ENCODE measurements around the gene SLC19A1.

The SLC19A1 gene

DNA sequence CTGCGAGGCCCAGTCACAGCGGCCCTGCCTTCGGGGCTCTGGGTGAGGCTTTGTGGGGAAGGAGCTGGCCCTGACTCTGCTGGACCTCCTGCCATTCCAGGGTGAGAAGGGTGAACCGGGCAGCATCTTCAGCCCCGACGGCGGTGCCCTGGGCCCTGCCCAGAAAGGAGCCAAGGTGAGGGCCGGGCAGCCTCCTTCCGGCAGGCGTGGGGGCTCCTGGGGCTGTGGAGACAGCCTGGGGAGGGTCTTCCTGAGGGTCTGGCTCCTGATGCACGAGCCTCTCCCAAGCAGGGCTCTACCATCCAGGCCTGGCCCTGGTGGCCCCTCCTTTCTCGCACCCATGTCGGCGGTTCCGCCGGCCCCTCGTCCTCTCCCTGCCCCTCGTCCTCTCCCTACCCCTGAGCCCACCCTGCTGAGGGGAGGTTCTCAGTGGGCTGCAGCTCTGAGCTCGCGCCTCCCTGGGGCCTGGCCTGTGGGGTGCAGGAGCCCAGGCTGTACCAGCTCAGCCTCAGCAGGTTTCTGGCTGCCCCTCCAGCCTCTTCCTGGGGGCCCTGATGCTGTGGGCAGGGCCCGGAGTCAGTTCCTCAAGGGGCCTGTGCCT is 48.7 kb downstream of the SLC19A1 start:
- DNase-seq (ENCODE audit: insufficient read length, low spot score) (no peak), FAIRE-seq (no peak)
- TF ChIP-seq, protein P1, sequence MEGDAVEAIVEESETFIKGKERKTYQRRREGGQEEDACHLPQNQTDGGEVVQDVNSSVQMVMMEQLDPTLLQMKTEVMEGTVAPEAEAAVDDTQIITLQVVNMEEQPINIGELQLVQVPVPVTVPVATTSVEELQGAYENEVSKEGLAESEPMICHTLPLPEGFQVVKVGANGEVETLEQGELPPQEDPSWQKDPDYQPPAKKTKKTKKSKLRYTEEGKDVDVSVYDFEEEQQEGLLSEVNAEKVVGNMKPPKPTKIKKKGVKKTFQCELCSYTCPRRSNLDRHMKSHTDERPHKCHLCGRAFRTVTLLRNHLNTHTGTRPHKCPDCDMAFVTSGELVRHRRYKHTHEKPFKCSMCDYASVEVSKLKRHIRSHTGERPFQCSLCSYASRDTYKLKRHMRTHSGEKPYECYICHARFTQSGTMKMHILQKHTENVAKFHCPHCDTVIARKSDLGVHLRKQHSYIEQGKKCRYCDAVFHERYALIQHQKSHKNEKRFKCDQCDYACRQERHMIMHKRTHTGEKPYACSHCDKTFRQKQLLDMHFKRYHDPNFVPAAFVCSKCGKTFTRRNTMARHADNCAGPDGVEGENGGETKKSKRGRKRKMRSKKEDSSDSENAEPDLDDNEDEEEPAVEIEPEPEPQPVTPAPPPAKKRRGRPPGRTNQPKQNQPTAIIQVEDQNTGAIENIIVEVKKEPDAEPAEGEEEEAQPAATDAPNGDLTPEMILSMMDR (IDR thresholded peaks at IDR 0.05; ENCODE audit: insufficient read depth, missing control alignments), result no peak

DNA sequence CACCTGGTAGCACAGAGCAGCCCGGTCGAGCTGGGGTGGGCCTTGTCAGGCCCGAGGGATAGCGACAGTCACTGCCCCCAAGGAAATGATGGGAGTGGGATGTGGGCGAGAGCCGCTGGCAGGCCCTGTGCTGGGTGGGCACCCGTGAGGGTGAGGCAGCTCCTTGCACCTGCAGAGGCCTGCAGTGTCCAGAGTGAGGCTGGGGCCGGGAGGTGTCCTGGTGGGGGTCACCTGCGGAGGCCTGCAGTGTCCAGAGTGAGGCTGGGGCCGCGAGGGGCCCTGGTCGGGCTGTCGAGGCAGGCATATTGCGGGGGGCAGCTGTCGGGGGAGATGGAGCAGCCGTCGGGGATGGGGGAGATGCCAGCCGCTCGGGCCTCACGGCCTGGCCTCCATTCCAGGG is 49.5 kb downstream of the SLC19A1 start:
- no peak for FAIRE-seq
- no peak for DNase-seq (ENCODE audit: insufficient read length, low spot score)
- TF ChIP-seq, protein P1 (IDR thresholded peaks at IDR 0.05; ENCODE audit: insufficient read depth, missing control alignments), result no peak

DNA sequence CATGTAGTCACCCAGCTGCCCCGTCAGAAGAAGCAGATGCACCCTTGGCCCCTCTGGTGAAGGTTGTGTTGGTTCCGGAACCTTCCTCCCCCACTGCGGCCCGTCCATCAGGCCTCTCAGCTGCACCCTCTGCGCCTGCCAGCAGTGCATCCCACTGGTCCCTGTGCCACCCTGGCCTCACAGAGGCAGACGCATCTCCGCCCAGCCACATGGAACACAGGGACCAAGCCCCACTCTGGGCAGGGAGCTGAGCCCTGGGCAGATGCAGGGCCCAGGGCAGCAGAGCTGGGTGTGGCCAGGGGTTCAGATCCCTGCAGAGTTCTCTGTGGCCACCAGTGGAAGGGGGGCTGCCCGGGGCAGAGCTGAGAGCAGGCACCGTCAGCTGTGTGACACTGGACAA is 50.6 kb downstream of the SLC19A1 start:
- TF ChIP-seq, protein P1 (IDR thresholded peaks at IDR 0.05; ENCODE audit: insufficient read depth, missing control alignments), result no peak
- DNase-seq (ENCODE audit: insufficient read length, low spot score), result no peak
- FAIRE-seq, result no peak

DNA sequence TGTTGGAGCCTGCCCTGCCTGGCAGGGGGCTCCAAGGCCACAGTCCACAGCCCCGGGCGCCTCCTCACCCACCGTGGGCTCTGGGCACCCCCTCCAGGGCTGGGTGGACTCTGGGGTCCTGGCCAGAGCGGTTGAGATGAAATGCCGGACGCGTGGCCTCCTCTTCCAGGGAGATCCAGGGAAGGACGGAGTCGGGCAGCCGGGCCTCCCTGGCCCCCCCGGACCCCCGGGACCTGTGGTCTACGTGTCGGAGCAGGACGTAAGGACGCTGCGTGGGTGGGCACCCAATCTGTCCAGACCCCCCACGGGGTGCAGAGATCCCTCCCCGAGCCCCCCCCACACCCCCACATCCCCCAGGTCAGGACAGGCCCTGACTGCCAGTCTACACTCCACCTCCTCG is 51.2 kb downstream of the SLC19A1 start:
- TF ChIP-seq, protein P1 (IDR thresholded peaks at IDR 0.05; ENCODE audit: insufficient read depth, missing control alignments), result no peak
- no peak for FAIRE-seq

DNA sequence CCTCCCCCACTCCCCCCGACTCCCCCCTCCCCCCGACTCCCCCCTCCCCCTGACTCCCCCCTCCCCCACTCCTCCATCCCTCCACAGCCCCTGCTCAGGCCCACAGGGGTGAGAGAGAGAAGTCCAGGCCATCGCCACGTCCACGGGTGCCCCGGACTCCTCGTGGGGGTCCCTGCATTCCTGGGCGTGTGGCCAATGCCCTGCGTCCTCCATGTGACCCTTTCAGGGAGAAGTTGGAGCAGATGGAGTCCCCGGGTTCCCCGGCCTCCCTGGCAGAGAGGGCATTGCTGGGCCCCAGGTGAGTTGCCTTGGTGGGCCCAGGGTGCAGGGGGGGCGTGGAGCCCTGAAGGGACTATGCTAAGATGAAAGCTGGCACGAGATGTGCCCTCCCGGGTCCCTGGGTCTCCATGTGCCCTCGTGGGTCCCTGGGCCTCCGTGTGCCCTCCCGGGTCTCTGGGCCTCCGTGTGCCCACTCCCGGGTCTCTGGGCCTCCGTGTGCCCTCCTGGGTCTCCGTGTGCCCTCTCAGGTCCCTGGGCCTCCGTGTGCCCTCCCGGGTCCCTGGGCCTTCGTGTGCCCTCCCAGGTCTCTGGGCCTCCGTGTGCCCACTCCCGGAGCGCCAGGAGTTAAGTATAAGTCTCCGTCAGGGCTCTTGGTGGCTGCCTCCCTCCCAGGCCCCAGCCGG is 52.0 kb downstream of the SLC19A1 start:
- FAIRE-seq (no peak), DNase-seq (ENCODE audit: insufficient read length, low spot score) (no peak)
- TF ChIP-seq, protein P1 (IDR thresholded peaks at IDR 0.05; ENCODE audit: insufficient read depth, missing control alignments), result no peak

More for the DNA sequence above, 51.2 kb downstream of the SLC19A1 start:
- no peak for DNase-seq (ENCODE audit: insufficient read length, low spot score)

DNA sequence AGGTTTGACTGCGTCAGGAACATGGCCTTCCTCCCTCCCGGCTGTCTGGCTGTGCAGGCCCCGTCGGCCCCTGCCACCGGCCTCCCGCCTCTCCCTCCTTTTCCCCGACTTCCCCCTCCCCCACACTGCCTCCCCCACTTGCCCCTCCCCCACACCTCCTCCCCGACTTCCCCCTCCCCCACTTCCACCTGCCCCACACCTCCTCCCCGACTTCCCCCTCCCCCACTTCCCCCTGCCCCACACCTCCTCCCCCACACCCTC is 52.6 kb downstream of the SLC19A1 start:
- no peak for DNase-seq (ENCODE audit: insufficient read length, low spot score)
- TF ChIP-seq, protein P1 (IDR thresholded peaks at IDR 0.05; ENCODE audit: insufficient read depth, missing control alignments), result no peak
- FAIRE-seq, result no peak

DNA sequence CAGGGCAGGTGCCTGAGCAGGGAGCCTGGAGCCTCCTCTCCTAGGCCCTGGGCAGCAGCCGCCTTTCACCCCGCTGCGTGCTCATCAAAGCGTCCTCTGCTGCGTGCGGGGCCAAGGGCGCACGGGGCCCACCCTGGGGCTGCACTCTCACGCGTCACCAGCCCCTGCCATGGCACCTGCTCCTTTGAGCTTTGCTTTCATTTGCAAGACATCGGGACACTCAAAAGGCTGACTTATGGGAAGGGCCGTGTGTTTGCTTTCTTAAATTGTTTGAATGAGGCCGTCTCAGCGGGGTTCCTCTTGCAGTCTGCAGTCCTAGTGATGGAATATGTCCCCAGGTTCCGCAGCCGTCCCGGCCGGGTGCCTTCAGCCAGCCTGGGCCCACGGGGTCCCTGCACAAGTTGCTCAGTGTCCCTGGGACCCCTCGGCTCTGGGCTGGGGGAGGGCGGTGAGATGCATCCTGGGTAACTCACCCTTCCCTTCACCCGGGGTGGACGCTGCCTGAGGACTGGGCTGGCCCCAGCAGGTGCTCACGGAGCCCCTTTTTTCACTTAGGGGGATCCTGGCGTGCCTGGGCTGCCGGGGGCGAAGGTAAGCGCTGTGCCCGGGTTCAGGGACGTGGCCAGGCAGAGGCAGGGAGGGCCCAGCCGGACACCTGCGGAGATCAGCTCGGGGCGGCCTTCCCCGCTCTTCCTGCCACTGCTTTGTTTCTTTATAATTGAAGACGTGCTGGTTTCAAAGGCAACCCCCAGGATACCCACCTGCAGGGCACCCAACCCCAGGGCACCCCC is 53.1 kb downstream of the SLC19A1 start:
- no peak for FAIRE-seq

More for the DNA sequence above, 53.1 kb downstream of the SLC19A1 start:
- DNase-seq (ENCODE audit: insufficient read length, low spot score), result no peak
- TF ChIP-seq, protein P1 (IDR thresholded peaks at IDR 0.05; ENCODE audit: insufficient read depth, missing control alignments), result no peak

All from D721Med (cell line).